ENCODE results near the gene AMBN. TPM values are rescaled to one million over a fixed set of nuclear protein-coding genes. Genes with fewer than 3 reads are reported as not detected.
"Not testable (repeated sequence)": the region's sequence is repeated elsewhere in the genome, so short reads cannot be mapped to it uniquely, and the experiment has no call there.

Gene AMBN
- total RNA-seq, 2 experiments from 2014 or later, result not detected

DNA sequence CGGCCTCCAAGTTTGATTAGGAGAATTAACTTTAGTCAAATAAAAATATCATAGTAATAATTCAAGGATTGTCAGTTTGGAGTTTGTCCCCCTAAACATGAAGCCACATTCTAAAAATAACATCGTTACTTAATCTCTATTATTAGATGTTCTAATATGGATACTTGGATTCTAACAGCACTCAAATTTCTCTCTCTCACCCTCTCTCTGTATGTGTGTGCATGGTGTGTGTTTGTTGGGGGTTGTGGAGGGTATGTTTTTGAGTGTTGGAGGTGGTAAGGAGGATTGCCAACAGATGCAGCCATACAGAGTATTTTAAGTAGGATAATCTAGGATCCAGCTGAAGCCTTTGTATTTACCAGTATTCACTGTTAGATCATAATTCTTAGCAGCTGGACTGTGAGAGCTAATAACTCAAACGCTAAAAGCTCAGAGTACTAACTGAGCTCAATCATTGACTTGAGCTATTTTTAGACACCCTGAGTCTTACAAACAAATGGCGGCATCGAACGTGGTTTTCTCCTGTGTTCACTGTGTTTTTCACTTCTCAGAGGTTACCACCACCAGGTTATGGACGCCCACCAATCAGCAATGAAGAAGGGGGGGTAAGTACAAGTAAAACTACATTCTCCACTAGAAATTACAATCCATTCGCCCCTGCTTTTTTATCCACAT, 45.3 kb downstream of the AMBN start:
- no peak for DNase-seq
- H3K9me3 Mint-ChIP-seq, result no peaks in the 10 kb centered on the region
- CTCF ChIA-PET, result interaction anchor here (1.2 kb wide), 1 partner anchor 50 kb away, joined by 3 read pairs; no protein-coding TSS in a partner anchor

DNA sequence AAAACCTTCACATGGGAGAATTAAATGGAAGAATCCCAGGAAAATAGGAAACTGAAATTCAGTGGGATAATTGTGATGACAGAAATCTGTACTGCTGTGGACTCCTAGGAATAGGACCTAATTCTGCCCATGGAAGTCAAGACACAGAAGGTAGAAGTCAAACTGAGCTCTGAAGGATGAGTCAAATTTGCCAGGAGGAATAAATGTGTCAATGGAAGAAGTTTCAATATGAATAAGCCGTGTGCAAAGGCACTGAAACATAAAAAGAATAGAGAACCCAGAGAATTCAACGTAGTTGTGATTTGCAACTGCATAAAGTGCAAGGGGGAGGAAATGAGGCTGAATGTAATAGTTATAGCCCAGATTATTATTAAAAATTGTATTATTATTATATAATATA, 48.1 kb downstream of the AMBN start:
- no peaks in the 10 kb centered on the region for H3K27me3 Mint-ChIP-seq (ENCODE audit: low read depth)
- intact Hi-C loops (cut with micrococcal nuclease), result loop anchor here (1.0 kb wide), 1 partner anchor 11 kb away; no protein-coding TSS in a partner anchor
- no peak for DNase-seq
- H3K4me3 Mint-ChIP-seq, result no peak overlapping the region
- H3K36me3 Mint-ChIP-seq (ENCODE audit: low read depth), result no peaks in the 10 kb centered on the region
- H3K4me1 Mint-ChIP-seq (ENCODE audit: low read depth), result peaks cover 10% of the 10 kb centered on the region
- no peaks in the 10 kb centered on the region for H3K9me3 Mint-ChIP-seq
- CTCF ChIA-PET, result no interaction called here
- H3K27ac Mint-ChIP-seq, result no peak overlapping the region

More for the DNA sequence above, 45.3 kb downstream of the AMBN start:
- H3K4me1 Mint-ChIP-seq (ENCODE audit: low read depth), result peaks cover 10% of the 10 kb centered on the region
- H3K27me3 Mint-ChIP-seq (ENCODE audit: low read depth), result peaks cover 4% of the 10 kb centered on the region
- no peak overlapping the region for H3K27ac Mint-ChIP-seq
- H3K36me3 Mint-ChIP-seq (ENCODE audit: low read depth), result no peaks in the 10 kb centered on the region
- H3K4me3 Mint-ChIP-seq, result no peak overlapping the region
- intact Hi-C loops (cut with micrococcal nuclease), result no loop called here

DNA sequence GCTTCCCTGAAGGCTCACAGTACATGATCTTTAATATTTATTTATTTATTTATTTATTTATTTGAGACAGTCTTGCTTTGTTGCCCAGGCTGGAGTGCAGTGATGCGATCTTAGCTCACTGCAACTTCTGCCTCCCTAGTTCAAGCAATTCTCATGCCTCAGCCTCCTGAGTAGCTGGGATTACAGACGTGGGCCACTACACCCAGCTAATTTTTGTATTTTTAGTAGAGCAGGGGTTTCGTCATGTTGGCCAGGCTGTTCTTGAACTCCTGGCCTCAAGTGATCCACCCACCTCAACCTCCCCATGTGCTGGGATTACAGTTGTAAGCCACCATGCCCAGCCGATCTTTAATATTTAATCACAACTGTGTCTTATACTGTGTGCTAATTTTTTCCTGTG, 58.7 kb downstream of the AMBN start:
- CTCF ChIA-PET, result interaction anchor here (0.8 to 1.7 kb wide), 2 partner anchors 9 to 360 kb away, joined by 5 read pairs; no protein-coding TSS in a partner anchor
- intact Hi-C loops (cut with micrococcal nuclease), result loop anchor here (10.0 kb wide), 1 partner anchor 904 kb away; no protein-coding TSS in a partner anchor

GRCh38 chr4:70651864-70652506, 59.9 kb downstream of the AMBN start:
- CTCF ChIA-PET, result interaction anchor here (0.6 to 1.7 kb wide), 25 partner anchors 12 to 1653 kb away, joined by 3 to 11 read pairs (median 4); partner anchors contain the start of genes MOB1B and UTP3
- Mint-ChIP-seq H3K36me3 (ENCODE audit: low read depth) (no peaks in the 10 kb centered on the region), H3K9me3 (no peaks in the 10 kb centered on the region), H3K27me3 (ENCODE audit: low read depth) (peaks cover 1% of the 10 kb centered on the region), H3K4me3 (no peak overlapping the region), H3K4me1 (ENCODE audit: low read depth) (no peaks in the 10 kb centered on the region), H3K27ac (no peak overlapping the region)
- intact Hi-C loops (cut with micrococcal nuclease), result loop anchor here (1.0 to 10.0 kb wide), 9 partner anchors 36 to 1651 kb away; partner anchors contain the start of gene UTP3
- DNase-seq, result peak; percentile 9

More for the DNA sequence above, 58.7 kb downstream of the AMBN start:
- not testable (repeated sequence) for H3K4me1 Mint-ChIP-seq (ENCODE audit: low read depth); DNase-seq; H3K4me3 Mint-ChIP-seq; H3K36me3 Mint-ChIP-seq (ENCODE audit: low read depth); H3K27me3 Mint-ChIP-seq (ENCODE audit: low read depth); H3K9me3 Mint-ChIP-seq; H3K27ac Mint-ChIP-seq

DNA sequence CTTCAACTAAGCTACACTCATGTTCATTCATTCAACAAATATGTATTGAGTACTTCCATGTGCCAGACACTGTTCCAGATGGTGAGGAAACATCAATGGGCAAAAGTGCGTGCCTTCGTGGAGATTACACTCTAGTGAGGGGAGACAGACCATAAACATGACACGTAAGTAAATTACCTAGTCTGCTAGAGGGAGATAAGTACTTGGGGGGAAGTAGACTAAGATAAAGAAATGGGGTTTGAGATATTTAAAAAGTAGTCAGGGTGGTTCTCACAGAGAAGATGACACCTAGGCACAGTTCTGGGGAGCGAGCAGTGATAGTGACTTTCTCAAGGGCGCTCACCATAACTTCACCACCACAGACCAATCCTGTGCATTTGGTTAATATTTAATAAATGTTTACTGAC, 62.6 kb downstream of the AMBN start:
- DNase-seq, result no peak
- no peak overlapping the region for H3K4me3 Mint-ChIP-seq
- CTCF ChIA-PET, result no interaction called here
- no peaks in the 10 kb centered on the region for H3K4me1 Mint-ChIP-seq (ENCODE audit: low read depth)
- intact Hi-C loops (cut with micrococcal nuclease), result loop anchor here (10.0 kb wide), 1 partner anchor 900 kb away; no protein-coding TSS in a partner anchor
- H3K27me3 Mint-ChIP-seq (ENCODE audit: low read depth), result peaks cover 1% of the 10 kb centered on the region
- H3K36me3 Mint-ChIP-seq (ENCODE audit: low read depth), result no peaks in the 10 kb centered on the region
- H3K27ac Mint-ChIP-seq, result no peak overlapping the region
- H3K9me3 Mint-ChIP-seq, result no peaks in the 10 kb centered on the region

Other genes starting within 250 kb of the AMBN start
- not detected for gene SMR3A, start 231.5 kb upstream of the AMBN start, total RNA-seq
- gene SMR3B, start 209.1 kb upstream of the AMBN start, total RNA-seq, result not detected
- gene OPRPN, start 194.3 kb upstream of the AMBN start, total RNA-seq, result not detected
- not detected for gene MUC7, start 120.1 kb upstream of the AMBN start, total RNA-seq
- not detected for gene AMTN, start 73.7 kb upstream of the AMBN start, total RNA-seq
- gene ENAM, start 36.5 kb downstream of the AMBN start, total RNA-seq, result not detected
- gene JCHAIN, start 74.3 kb downstream of the AMBN start, total RNA-seq, result not detected
- 10 to 100 TPM; 18.7 to 20.0 TPM for gene UTP3, start 96.3 kb downstream of the AMBN start, total RNA-seq
- gene RUFY3, start 129.7 kb downstream of the AMBN start, total RNA-seq, result 10 to 100 TPM; 14.9 to 18.0 TPM
- 10 to 100 TPM; 66.7 to 75.0 TPM for gene GRSF1, start 247.6 kb downstream of the AMBN start, total RNA-seq